Measurements from ENCODE around the gene LRMDA. TPM values are rescaled to one million over a fixed set of nuclear protein-coding genes. Genes with fewer than 3 reads are reported as not detected.

LRMDA gene
- total RNA-seq, 1 experiment from 2014 or later: 7.9 TPM

GRCh38 chr10:75643944-75644692 lies 212.7 kb downstream of the LRMDA start:
- no peak for DNase-seq (ENCODE audit: low read depth)

GRCh38 chr10:75645704-75646103 lies 214.3 kb downstream of the LRMDA start:
- no peak for DNase-seq (ENCODE audit: low read depth)

- DNase-seq (ENCODE audit: low read depth): no peak
Observed at GRCh38 chr10:75646218-75646915, 214.9 kb downstream of the LRMDA start.

- no peak for DNase-seq (ENCODE audit: low read depth)
Observed at GRCh38 chr10:75646916-75647315, 215.5 kb downstream of the LRMDA start.

GRCh38 chr10:75647675-75648074 lies 216.3 kb downstream of the LRMDA start:
- DNase-seq (ENCODE audit: low read depth): no peak

GRCh38 chr10:75648351-75648750 lies 216.9 kb downstream of the LRMDA start:
- DNase-seq (ENCODE audit: low read depth): no peak

- no peak for DNase-seq (ENCODE audit: low read depth)
Observed at GRCh38 chr10:75648854-75649253, 217.4 kb downstream of the LRMDA start.

- DNase-seq (ENCODE audit: low read depth): no peak
Observed at GRCh38 chr10:75649466-75649865, 218.0 kb downstream of the LRMDA start.

GRCh38 chr10:75650648-75651047 lies 219.2 kb downstream of the LRMDA start:
- DNase-seq (ENCODE audit: low read depth): no peak

GRCh38 chr10:75651417-75651816 lies 220.0 kb downstream of the LRMDA start:
- DNase-seq (ENCODE audit: low read depth): peak; percentile 17

- no peak for DNase-seq (ENCODE audit: low read depth)
Observed at GRCh38 chr10:75652146-75652740, 220.8 kb downstream of the LRMDA start.

- DNase-seq (ENCODE audit: low read depth): no peak
Observed at GRCh38 chr10:75653761-75654160, 222.3 kb downstream of the LRMDA start.

GRCh38 chr10:75654171-75654771 lies 222.8 kb downstream of the LRMDA start:
- DNase-seq (ENCODE audit: low read depth): no peak

- DNase-seq (ENCODE audit: low read depth): no peak
Observed at GRCh38 chr10:75654772-75655171, 223.3 kb downstream of the LRMDA start.

GRCh38 chr10:75655791-75656451 lies 224.5 kb downstream of the LRMDA start:
- peak; percentile 47 for DNase-seq (ENCODE audit: low read depth)

- no peak for DNase-seq (ENCODE audit: low read depth)
Observed at GRCh38 chr10:75657351-75657750, 225.9 kb downstream of the LRMDA start.

GRCh38 chr10:75658036-75658435 lies 226.6 kb downstream of the LRMDA start:
- peak; percentile 40 for DNase-seq (ENCODE audit: low read depth)

- no peak for DNase-seq (ENCODE audit: low read depth)
Observed at GRCh38 chr10:75658496-75658895, 227.1 kb downstream of the LRMDA start.

- no peak for DNase-seq (ENCODE audit: low read depth)
Observed at GRCh38 chr10:75658915-75659314, 227.5 kb downstream of the LRMDA start.

GRCh38 chr10:75660823-75661222 lies 229.4 kb downstream of the LRMDA start:
- no peak for DNase-seq (ENCODE audit: low read depth)

- DNase-seq (ENCODE audit: low read depth): no peak
Observed at GRCh38 chr10:75662715-75663114, 231.3 kb downstream of the LRMDA start.

All from RPMI7951 (cell line).